GM18868 (cell line): ENCODE data around the gene SMURF1.

Experiments used
- ATAC-seq: cut with Tn5 transposase; IDR thresholded peaks from one replicate; pipeline ENCODE4 v1.9.1; 2021; ENCODE audit warnings: mild to moderate bottlenecking, moderate library complexity; ENCODE audit not compliant: unreplicated experiment

SMURF1 gene

DNA sequence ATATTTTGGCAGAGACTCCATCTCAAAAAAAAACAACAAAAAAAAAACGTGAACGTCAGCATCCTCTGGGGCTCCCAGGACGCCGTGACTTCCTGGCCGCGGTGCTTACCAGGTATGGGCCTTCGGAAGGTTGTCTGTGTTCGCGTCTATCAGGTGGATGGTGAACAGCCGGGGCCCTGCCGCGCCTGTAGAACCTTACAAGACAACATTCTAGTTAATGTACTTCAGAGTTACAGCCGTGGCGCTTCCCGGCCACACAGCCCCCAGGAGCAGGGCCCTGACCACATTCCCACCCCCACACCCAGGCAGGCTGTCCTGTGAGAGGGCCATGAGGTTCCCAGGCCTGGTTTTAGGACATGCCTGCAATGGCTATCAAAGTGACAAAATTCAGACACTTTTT lies 111.0 kb downstream of the SMURF1 start:
- ATAC-seq = no peak

DNA sequence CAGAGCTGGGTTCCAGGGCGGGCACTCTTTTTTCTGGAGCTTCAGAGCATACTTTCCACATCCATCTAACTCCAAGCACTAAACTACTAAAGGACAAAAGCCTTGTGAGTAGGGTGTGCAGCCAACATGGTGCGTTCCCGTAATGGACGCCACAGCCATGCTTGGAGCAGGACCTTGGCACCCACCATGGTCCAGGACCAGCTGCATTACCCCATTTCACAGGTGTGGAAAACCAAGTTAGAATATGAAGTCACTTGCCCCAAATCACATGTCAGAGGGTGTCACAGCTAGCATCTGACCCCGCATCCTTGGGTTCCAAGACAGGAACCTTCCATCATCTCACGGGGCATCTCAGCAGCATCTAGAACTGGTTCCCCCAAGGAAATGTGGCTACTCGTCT lies 112.4 kb downstream of the SMURF1 start:
- no peak for ATAC-seq

DNA sequence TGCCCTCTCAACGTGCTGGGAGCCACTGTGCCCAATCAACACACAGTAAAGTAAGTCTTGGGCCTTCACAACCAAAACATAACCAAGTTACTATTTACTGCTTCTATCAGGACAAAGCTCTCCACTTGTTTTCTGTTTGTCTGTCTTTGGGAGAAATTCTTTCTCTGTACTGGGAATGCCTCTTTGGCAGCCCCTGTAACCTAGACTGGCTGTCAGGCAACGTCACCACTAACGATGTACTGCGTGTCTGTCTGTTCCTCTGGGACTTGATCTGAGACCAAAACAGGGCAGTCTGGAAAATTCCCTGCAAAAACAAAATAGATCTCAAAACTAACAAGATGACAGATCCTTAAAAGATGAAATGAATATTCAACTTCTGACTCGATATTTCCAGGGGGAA lies 113.0 kb downstream of the SMURF1 start:
- ATAC-seq = no peak

DNA sequence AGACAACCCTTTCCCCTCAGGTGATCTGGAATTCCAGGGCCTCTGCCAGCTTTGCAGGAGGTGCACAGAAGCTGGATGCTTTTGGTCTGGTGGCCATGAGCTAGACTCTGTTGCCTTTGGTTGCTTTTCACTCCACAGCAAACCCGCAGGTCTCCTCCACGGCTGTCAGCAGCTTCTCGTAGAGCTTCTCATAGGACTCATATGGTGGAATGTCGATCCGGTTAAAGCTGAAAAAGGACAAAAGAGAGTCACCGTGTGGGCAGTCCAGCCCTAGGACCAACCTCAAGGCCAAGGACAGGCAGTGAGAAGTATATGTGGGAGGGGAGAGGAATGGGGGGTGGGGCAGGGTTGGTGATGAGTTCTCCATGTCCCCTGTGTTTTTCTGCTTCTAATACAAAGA lies 113.5 kb downstream of the SMURF1 start:
- no peak for ATAC-seq

DNA sequence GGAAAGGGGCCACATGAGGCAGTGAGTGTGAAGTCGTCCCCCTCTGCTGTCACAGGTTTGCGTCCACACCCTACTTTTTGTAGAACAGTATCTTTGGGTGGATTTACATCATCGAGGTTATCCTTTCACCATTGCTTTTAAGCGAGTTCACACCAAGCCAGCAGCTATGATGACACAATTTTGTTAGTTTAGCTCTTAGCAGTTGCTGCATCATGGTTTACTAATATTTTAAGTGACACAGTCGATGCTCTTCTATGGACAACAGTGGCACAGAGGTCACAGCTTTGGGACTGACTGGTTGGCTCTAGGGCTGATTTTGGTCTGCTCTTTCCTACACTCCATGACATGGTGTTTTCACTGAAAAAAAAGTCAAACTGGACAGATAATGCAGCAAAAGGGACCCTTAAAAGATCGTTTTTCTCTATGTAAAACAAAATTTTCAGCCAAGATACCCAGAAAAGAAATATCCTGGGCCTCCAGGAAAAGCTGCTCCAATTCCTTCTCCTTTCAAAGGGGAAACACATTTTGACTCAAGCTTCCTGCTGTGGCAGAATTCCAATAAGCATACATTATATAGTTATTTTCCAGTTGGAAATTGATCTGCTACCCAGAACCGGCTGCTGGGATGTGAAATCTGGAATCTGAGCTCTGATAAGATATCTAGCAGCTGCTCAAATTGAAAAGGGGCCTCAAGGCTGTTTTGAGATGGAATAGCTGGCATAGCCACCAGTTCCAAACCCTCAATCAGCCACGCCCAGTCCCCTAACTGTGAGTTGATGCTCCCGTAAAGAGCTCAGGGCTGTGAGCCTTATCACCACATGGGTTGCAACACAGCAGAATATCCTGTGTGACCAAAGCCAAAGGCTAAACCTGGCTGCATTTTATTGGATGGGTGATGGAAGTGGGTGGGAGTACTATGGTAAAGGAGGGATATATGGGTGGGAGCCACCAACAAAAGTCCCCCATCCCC lies 114.2 kb downstream of the SMURF1 start:
- no peak for ATAC-seq

DNA sequence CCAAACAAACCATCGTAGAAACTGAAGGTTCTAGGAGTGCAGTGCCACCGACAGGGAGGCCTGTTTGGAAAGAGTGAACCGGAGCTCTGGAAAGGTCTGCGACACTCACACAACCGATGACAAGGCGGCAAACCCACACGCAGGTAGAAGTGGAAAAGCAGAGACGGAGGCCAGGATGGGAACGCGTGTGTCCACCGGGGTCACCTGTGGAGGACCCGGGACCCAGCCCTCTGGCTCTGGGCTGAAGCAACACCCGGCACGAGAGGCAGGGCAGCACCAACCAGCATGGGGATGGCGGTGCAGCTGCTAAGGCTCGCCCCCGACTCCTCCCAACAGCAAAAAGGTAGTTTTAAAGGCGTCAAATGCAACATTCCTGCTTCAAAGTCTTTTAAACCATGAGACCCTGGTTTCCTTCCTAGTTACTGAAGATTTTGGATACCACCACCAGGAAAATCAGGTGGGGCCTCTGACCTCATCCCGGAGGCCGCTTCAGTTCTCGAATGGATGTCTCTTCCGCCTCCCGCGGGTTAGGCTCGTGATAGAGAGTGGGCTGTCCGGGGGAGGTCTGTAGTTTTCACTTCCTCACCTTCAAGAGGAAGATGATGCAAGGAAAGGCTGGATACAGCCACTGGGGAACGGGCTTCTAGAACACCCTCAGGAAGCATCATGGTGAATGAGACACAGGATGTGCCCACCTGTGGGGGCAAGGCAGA lies 115.5 kb downstream of the SMURF1 start:
- no peak for ATAC-seq

DNA sequence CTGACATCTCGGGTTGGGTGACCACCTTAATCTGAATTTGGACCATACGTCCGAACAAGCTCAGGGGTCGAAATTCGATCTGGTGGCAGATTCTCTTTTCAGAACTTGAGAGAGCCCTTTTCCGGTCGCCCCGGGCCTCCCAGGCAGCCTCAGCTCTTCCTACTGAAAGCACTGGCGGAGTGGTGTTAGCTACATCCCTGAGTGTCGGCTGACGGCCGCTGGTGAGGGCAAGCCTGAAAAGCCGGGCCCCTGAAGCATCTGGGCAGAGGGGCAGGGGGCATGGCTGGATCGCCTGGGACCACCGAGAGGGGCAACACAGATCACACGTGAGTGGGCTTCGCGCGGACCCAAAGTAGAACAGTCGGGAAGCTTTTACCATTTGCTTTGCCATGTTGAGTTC lies 116.1 kb downstream of the SMURF1 start:
- no peak for ATAC-seq

DNA sequence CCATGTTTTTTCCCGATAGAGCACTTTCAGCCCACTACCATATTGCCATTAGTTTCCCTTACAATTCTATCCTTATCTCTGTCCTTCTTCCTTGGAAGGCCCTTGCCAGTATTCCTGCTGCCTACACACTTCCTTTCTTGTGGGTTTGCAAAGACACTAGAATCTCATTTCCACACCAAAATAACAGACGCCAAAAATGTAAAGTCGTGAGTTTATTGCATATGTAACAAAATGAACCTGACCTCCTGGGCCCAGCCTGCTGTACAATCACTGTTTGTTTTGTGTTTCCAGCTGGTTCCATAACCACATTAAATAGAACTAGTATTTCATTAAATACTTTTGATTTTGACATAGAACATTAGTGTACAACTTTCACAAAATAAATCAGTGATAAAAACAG lies 116.7 kb downstream of the SMURF1 start:
- no peak for ATAC-seq

DNA sequence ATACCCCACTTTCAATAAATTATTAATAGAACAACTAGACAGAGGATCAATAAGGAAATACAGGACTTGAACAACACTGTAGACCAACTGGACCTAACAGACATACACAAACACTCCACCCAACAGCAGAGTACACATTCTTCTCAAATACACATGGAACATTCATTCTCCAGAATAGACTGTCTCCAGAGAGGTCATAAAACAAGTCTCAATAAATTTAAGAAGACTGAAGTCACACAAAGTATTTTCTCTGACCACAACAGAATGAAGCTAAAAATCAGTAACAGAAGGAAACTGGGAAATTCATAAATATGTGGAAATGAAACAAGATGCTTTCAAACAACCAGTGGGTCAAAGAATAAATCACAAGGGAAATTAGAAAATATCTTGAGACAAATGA lies 119.8 kb downstream of the SMURF1 start:
- no peak for ATAC-seq

DNA sequence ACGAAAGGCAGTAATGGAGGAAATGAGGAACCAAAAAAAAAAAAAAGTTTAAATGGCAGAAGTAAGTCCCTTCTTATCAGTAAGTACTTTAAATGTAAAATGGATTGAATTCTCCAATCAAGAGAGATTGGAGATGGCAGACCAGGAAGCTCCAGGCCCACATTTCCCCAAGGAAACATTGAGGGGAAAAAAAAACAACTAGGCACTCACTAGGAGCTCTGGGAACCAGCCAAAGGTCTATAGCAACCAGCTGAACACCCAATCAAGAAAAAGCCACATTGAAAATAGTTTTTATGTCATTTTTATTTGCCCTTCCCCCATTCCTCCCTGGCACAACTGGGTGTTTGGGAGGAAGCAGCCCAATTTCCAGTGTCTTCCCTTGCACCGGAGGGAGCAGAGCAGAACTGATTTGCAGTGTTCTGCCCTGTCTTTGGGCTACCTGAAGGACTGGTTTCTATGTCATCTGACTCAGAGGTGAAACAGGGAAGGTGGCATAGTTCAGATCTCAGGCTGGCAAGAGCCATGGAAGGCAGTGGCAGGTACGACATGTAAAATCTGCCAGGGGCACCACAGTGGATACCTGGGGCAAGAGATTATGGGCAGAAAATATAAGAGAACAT lies 121.9 kb downstream of the SMURF1 start:
- ATAC-seq = no peak

DNA sequence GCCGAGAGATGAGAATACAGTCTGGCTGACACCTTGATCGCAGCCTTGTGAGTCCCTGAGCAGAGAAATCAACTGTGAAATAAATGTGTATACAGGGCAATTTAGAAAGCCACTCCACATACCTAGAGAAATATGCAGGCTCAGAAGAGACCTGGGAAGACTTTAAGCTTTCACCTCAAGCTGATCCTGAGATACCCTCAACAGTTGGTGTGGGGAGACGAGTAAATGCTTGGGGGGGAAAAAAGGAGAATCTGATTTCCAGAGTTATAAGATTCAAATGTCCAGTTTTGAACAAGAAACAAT lies 123.5 kb downstream of the SMURF1 start:
- ATAC-seq = no peak

DNA sequence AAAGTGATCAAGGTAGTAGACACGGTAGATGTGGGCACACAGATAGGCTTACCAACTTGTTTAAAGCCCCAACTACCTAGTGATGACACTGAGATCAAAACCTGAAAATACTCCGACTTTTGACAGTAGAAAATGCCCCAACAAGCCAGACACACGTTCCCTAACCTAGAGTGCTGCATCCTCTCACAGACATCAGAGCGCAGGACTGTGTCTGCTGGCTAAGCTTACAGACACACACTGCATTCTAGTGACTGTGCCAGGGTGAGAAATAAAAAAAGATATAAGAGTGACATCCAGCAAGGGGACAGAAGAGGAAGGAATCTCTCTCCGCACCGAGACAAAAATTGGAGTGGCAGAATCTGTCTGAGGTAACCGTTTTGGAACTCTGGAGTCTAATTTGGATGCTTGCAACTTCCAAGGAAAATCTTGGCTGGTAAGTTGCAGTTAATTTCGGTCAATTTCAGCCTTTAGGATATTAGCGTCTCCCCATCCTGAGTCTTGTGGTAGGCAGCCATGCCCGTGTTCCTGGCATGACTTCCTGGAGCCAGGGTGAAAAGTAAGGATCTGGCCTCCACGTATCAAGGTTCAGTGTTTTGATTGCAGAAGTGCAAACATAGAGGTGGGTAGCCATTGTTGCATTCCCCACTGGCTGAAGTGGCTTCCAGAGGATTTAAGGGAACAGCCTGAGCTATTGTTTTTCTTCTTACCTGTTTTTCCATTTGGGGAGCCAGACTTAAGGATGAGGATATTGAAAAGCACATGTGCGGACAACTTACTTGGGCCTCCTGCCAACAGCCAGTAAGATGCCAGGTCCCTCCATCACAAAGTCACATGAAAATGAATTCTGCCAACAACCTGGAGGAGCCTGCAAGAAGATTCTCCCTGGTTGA lies 124.1 kb downstream of the SMURF1 start:
- ATAC-seq = no peak

DNA sequence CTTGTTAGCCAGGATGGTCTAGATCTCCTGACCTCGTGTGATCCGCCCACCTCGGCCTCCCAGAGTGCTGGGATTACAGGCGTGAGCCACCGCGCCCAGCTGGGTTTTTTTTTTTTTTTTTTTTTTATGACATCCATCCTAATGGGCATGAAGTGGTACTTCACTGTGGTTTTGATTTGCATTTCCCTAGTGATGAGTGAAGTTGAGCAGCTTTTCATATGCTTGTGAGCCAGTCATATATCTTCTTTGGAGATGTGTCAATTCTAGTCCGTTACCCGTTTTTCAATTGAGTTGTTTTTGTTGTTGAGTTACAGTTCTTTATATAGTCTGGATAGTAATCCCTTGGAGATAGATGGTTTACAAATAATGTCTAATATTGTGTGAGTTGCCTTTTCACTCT lies 127.7 kb downstream of the SMURF1 start:
- ATAC-seq = no peak

DNA sequence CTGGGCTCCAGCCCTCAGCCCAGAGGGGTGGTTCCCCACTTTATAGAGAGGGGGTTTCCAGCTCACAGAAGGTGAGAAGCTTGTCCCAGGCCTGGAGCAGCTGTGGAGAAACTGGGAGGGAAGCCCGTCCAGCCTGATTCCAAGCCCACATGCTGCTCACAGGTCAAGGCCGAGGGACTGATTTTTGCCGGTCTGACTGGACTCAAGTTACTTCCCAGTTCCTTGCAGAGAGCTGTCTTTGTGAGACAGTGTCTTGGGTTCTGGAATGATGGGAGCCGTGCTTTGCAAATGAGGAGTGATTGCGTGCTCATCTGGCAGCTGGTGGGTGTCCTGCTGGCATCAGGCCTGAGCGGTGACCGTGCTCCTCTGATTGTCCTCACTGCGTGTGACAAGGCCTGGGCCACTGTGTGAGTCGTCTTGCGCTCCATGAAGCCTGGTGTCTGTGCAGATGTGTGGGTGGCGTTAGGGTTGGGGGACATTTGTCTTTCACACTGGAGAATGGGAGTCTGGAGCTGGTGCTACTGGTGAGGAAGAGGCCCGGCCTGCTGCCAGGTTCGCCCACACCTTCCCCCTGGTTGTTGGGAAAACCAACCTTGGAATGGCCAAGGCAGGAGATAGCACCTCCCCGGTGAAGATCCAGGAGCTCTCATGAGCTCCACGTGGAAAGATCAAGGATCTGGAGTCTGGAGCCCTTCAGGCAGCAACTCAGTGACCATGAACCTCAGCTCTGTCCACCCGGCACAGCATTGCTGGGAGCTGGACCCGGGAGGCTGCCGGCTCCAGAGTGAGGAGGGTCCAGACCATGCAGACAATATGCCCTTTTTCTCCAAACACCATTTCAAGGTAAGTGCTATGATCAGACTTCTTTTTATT lies 129.6 kb downstream of the SMURF1 start:
- ATAC-seq = no peak

DNA sequence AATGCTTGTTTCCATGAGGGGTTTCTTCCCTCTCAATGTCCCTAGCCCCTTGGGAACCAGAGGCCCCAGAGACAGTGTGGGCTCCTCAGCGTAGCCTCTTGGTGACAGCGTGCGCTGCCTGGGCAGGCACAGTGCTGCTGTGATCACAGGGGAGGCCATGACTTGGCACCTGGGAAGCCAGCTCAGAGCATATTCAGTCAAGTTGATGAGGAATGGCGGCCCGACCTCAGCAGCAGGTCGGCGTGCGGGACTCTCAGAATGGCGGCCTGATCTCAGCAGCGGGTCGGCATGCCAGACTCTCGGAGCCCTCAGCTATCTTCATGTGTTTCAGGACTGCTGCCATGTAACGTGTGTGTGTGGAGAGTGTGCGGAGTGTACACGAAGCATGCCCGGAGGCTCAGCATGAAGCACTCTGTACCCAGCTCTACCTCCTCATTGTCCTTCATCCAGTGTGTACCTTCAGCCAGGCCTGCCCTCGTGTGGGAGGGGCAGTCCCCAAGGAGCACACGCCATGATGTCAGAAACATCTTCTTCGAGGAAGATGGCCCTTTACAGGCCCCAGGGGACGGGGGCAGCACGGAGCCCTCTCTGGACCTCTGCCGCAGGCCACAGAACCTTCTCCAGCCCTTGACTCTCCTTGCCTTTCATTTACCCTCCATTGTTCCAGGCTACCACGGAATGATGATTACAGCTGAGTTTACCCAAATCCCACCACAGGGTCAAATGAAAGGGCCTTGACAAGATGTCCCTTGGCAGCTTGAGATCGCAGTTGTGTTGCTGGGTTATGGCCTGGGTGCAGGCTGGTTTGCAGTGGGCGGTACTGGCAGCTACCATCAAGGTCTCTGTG lies 130.4 kb downstream of the SMURF1 start:
- no peak for ATAC-seq

DNA sequence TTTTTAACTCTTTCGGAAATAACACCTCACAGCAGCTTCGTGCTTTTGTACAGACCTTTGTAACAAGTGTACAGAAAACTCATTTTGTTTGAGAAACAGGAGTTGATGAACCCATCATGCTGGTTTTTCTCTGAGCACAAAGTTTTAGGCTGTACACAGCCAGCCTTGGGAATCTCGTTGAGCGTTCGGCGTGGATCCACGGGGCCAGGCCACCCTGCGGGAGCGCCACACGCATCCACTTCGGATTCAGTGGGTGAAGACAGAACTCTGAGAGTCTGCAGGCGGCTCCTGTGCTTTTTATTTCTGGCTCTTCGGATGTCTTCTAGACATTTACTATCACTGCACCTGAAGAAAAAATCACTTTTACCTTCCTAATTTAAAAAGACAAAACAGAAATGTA lies 131.2 kb downstream of the SMURF1 start:
- ATAC-seq = no peak

DNA sequence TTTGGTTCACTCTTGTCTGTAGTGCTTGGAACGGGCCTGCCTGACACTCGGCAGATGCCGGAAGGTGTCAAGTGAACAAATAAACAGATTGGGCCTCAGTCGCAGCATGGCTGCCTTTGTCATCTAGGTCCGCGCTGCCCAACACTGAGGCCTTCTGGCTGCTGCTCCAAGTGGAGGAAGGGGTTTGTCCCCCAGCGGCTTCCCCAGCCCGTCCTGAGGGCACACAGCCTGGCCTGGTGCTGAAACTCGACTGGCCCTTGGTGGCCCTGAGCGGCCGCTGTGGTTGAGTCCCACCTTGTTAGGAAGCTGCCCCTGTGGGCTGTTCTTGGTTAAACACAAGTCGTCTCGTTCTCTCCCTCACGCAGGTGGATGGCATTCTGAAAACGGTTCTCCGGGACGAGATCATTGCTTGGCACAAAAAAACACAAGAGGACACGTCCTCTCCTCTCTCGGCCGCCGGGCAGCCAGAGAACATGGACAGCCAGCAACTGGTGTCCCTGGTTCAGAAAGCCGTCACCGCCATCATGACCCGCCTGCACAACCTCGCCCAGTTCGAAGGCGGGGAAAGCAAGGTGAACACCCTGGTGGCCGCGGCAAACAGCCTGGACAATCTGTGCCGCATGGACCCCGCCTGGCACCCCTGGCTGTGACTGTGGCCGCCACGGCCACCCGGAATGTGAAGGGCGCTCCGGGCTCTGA lies 132.1 kb downstream of the SMURF1 start:
- ATAC-seq = no peak

DNA sequence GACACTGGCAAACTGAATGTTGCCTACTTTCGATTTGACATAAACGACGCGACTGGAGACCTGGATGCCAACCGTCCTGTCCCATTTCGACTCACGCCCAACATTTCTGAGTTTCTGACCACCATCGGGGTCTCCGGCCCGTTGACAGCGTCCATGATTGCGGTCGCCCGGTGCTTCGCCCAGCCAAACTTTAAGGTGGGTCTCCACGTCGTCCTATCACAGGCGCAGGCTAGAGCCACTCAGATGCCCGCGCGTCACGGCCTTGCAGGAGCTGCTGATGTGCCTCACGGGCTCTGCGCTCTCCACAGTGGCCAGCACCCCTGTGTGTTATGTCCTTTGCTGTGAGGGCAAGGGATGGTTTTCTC lies 132.6 kb downstream of the SMURF1 start:
- ATAC-seq = no peak

DNA sequence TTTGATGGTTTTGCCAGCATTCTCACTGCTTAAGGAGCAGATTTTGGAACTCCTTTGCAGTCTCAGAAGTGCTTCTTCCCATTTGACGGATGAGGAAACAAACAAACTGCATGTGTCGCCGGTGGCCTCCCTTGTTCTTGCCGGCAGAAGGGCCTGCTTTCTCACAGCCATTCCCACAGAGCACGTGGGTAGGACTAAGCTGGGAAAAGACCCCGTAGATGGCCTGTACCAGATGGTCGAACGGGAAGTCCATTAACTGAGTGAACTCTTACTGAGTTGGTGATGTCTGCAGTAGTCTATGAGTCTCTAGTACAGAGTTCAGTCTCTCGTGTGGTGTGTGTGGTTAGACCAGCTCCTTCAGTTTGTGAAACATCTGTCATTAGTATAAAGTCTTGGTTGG lies 133.6 kb downstream of the SMURF1 start:
- no peak for ATAC-seq
